GM21367 (cell line): ENCODE data around the gene PRSS33.

Experiments
- ATAC-seq: cut with Tn5 transposase; IDR thresholded peaks from one replicate; pipeline ENCODE4 v1.9.1; 2021; ENCODE audit not compliant: unreplicated experiment

The PRSS33 gene

DNA sequence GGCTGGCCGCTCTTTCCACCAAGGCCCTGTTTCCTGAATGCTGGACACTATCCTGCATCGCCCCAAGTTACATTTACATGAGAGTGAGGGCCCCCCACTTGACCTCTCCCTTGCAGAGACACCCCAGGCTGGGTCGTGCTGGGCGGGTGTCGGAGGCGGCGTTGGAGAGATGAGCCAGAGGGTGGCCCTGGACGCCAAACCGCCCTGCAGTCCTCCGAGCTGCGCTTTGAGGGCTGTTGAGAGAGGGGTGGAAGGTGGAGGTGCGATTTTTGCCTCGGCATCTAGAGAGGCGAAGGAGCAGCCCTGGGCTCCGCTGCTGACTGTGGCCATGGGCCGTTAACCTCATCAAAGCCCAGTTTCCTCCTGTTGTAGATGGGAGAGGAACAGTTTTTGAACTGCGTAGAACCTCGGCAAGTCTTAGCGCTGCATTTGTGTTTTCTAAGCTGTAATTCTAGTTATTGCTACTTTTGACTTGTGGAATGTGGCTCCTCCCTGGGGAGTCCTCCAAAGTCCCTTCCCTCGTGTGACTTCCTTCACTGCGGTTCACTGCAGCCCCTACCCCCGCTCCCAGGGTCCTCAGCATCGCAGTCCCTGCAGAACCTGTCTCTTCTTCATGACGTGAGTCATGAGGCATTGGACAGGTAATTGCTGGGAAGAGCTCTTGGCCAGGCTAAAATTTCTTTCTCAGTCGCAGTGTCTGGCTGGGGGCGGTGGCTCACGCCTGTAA, 9.3 kb downstream of the PRSS33 start:
- peak; percentile 13 for ATAC-seq

DNA sequence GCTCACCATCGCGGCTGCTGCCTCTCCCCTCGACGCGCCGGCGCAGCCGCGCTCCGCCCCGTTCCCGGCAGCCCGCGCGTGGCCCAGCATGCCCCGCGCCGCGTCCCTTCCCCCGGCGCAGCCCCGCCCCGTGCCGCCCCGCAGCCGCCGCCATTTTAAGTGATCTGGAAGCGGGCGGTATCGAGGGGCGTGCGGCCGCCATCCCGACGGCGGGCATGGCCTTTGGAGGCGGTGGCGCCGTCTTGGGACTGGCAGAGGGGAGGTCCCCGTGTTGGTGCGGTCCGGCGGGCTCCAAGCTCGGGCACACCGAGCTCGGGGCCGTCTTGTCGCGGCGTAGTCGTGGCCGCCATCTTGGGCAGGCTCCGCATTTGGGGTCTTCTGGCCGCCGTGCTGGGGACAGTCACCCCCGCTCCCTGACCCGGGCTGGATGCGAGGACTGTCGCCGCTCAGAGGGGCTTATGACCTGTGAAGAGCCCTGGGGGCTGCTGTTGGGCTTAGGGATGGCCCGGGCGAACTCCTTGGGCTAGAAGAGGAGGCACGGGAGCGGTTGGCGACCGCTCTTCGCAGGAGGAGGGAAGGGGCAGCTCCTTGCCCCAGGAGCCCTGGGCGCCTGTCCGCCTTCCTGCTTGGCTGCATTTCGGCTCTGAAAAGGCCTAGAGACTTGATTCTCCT, 10.0 kb downstream of the PRSS33 start, which contains the start of gene ELOB:
Gene ELOB, minus strand, starts transcription at position 50 of the 672 bp plus-strand sequence. Its CDS starts 41 bp downstream, at position 9.
- ATAC-seq, result peak; percentile 54

DNA sequence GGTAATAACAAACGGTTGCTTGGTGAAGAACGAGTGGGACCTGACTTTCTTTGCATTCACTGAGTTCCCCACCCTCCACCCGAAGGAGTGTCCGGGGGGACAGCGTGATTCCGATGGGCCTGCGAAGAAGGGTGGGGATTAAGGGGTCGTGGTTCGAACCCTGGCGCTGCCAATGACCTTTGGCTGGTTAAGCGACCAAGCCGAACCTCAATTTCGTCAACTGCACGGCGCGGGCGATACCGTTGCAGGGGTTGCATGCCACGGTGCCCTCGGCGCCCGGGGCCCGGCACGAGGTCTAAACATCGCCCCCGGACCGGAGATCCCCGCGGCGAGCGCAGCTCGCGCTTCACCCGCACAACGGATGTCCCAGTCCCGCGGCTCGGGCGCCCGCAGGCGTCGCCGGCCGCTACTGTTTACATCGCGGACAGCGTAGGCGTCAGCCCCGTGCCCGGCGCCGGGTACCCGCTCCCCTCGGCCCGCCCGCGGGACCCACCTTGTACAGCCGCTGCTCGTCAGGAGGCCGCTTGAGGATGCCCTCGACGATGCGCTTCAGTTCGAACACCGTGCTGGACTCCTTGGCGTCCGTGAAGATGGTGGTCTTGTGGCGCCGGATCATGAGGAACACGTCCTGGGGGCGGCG, 10.7 kb downstream of the PRSS33 start:
- peak; percentile 26 for ATAC-seq

DNA sequence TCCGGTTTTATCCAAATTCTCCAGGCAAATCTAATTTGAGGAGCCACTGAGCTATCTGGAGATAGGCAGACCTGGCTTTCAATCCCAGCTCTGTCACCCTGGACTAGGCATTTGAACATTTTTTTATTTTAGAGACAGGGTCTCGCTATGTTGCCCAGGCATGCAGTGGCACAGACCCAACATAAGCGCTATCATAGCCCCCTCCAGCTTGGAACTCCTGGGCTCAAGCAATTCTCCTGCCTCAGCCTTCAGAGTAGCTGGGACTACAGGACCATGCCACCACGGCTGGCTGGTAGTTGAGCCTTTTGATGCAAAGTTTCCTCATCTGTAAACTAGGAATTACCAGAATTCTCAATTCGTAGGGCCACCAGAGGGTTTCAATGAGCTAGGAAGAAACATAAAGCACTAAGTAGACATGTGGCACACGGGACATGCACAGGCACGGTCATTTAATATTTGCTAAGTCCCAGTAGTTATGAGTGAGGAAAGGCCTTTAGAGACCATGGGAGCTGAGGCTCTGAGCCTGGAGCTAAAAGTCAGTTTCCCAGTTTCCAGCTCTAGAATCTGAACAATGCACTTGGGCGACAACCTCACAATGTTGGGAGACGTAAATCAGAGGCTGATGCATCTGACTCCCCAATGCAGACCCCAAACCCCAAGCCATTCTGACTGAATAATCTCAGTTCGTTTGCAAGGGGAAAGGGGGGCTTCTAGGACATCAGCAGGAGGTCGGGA, 11.4 kb downstream of the PRSS33 start:
- no peak for ATAC-seq

DNA sequence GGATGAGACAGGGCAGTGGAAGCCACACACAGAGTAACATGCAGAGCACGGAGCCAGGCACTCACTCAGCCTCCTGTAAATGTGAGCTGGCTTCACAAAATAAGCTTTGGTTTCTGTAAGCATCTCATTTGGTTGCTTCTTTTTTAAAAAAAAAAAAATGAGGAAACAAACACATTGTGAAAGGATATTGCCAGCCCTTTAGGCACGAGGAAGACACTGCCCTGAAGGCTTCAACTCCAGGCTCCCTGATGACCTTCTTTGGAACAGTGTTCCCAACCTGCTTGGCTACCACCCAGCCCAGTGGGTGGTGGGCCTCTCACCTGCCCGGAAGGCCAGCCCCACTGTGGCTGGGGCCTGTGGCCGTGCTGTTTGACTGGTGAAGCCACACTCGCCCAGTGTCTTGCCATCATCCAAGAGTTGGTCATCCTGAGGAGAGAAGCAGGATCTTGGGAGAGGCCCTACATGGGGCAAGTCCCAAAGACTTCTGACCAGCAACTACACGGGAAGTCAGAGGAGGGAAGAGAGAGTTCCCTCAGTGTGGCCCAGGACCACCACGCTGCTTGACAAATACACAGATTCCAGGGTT, 12.1 kb downstream of the PRSS33 start:
- no peak for ATAC-seq

DNA sequence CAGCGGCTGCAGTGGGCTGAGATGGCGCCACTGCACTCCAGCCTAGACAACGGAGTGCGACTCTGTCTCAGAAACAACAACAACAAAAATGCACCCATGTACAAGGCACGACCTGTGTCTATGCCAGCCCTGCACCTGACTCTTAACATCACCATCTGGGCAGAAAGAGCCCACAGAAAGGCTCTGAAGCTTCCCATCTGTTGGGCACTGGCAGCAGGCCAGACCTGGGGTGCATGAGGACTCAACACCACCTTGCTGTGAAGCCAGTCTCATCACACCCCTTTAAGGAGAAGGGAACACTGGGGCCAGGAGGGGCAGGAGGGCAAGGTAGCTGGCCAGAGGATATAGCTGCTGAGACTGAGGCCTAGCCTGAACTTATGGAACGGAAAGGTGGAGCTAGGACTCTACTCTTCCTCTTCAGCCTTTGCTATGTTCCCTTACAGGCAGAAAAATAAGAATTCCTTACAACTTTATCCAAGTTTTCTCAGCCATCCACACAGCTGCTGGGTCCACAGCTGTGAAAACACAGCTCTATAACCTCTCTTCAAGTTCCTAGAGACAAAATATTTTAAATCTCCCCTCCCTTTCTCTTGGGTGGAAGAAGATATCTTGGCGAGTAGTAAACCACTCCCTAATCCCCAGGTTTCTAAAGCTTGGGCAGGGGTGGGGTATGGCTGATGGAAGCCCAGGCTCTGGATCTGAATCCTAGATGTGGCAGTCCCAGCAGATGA, 13.0 kb downstream of the PRSS33 start:
- ATAC-seq, result no peak

DNA sequence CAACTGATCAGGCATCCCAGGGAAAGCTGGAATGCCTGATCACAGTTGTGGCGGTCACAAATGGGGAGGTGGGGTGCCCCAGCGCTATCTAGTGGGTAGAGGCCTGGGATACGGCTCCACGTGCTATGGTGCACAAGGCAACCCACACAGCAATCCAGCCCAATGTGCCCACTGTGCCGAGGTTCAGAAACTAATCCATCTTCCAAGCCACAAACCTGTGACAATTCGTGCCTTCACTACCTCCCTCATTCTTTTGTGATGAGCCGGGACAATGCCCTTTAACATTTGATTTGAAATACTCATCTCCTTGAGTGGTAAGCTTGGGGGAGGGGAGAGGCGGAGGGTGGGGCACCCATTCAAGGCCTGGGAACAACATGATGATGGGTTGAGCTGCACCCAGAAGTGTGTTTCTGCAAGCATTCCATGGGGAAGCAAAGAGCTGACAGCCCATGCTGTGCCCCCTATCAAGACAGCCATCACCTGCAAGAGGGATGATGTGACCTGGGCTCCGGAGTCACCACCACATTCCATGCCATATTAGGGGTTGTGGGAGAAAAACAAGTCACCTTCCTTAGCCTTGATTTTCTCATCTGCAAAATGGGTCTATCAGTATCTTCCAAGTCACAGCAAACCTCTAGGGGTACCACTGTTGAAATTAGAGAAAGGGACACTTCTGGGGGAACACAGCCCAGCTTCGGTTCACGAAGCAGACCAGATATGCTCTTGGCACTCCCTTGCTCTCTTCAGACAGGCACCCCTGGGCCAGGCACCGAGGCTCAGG, 14.0 kb downstream of the PRSS33 start:
- no peak for ATAC-seq

DNA sequence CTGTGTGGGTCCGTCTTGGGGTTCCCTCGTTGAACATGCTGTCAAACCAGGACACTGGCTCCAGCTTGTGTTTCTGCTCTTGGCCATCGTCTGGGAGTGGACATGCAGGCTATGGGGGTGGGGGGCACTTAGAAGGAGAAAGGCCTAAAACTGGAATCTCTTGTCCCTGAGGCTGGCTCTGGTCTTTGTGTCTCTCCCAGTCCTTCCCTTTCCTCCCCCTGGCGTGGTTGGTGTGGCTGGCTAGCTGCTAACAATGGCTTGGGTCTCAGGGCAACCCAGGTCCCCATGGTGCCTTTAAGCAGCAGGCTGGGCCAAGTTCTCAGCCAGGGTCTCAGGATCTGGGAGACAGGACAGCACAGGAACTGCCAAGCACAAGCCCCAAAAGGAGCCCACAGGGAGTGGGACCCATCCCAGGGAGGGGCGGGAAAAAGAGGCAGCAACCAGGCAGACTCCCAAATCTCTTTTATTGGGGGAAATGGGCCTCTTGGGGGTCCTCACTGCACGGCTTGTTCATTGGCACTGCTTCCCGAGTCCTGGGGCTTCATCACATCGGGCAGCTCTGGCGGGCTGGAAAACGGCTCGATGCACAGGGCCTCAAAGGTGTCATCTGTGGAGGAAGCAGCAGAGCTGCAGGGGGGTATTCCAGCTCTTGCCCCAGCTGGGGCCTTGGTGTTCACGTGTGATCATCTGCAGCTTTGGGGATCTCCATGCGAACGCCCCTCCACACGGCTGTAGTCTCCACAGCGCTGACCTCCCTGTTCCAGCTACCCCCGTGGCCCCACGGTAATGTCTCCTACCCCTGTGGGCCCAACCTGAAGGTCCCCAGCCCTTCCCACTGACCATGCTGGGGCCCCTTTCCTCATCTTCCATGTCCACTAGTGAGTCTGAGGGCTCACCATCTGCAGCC, 15.6 kb downstream of the PRSS33 start:
- ATAC-seq, result no peak

DNA sequence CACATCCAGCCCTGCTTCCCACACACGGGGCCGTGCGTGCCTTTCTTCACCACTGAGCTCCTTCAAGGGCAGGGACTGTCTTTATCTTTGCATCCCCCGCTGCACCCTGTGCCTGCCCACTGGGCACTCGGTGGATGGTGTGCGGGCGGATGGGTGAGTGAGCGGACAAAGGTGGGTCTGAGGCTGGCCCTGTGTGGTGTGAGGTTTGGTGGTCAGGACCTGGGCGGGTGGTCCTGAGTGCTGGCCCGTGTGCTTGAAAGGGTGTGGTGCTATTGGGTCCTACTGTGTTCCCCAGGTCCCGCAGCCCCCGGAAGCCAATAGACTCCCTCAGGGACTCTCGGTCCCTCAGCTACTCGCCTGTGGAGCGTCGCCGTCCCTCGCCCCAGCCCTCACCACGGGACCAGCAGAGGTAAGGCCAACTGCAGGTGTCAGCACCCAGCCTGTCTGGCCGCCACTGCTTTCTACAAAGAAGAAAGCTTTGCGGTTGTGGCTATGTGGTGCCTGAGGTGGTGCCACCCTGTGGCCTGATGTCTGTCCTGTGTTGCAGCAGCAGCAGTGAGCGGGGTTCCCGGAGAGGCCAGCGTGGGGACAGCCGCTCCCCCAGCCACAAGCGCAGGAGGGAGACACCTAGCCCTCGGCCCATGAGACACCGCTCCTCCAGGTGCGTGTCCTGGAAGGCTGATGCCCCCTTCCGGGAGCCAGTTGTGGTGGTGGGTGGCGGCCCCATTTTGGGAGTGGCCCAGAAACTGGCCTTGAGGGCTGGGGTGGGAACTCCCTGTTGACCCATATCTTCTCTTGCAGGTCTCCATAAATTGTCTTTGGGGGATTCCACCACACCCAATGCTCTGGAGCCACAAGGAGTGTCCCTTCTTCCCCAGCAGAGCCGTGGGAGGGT, 17.1 kb downstream of the PRSS33 start:
- ATAC-seq, result no peak

DNA sequence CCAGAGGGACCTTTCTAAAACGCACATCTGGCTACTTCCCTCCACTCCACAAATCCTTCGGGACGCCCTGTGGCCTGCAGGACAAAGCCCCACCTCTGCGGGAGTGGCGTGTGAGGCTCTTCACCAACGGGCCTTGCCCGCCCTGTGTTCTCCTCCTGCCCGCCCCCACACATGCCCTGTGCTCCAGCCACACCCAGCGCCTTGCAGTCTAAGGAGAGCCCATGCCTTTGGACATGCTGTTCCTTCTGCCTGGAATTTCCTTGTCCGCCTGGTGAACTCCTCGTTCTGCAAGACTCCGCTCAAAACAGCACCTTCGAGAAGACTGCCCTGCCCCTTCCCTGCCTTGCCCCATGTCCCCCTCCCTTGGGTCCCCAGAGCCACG, 17.7 kb downstream of the PRSS33 start:
- no peak for ATAC-seq

DNA sequence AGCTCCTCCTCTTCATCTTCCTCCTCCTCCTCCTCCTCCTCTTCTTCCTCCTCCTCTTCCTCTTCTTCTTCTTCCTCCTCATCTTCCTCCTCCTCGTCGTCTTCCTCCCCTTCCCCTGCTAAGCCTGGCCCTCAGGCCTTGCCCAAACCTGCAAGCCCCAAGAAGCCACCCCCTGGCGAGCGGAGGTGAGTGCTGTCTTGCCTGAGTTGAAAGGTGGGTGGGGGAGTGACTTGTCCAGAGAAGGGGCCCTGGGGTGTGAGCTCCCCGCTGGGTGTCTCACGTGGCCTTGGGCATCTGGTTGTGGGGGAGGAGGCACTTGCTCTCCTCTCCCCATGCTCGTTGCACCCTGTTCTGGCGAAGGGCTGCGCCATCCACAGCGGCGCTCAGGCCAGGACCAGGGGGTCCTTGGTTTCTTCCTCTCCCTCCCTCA, 18.2 kb downstream of the PRSS33 start:
- ATAC-seq, result no peak

DNA sequence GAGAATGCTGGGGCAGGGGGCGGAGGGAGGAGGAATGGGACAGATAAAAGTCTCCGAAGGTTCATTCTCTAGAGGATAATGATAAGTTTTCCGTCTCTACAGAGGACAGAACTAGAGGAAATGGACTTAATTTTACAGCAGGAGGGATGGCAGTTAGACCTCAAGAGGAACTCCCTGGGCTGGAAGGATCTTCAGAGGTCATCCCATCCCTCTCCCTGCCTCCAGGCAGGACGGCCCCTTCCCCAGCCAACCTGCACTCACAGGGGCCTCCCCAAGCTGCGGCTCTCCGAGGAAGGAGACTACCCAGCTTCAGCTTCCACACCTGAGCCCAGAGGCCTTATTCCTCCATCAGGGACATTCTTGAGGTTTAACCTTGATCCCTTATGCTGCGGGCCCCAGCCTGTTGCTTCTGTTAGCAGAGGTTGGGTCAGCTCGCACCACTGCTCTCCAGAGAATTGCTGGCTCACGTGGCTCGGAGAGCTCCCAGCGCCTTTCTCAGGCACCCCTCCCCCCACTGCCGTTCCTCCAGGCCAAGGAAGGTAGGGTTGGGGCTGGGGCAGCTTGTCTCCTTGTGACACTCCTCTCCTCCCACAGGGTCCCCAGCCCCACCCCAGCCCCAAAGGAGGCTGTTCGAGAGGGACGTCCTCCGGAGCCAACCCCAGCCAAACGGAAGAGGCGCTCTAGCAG, 18.8 kb downstream of the PRSS33 start:
- ATAC-seq, result no peak

DNA sequence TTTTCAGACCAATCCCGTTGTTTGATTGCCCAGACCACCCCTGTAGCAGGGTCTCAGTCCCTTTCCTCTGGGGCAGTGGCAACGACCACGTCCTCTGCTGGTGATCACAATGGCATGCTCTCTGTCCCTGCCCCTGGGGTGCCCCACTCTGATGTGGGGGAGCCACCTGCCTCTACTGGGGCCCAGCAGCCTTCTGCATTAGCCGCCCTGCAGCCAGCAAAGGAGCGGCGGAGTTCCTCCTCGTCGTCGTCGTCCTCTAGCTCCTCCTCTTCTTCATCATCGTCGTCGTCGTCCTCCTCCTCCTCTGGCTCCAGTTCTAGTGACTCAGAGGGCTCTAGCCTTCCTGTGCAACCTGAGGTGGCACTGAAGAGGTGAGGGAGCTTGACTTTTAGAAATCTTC, 19.5 kb downstream of the PRSS33 start:
- no peak for ATAC-seq

DNA sequence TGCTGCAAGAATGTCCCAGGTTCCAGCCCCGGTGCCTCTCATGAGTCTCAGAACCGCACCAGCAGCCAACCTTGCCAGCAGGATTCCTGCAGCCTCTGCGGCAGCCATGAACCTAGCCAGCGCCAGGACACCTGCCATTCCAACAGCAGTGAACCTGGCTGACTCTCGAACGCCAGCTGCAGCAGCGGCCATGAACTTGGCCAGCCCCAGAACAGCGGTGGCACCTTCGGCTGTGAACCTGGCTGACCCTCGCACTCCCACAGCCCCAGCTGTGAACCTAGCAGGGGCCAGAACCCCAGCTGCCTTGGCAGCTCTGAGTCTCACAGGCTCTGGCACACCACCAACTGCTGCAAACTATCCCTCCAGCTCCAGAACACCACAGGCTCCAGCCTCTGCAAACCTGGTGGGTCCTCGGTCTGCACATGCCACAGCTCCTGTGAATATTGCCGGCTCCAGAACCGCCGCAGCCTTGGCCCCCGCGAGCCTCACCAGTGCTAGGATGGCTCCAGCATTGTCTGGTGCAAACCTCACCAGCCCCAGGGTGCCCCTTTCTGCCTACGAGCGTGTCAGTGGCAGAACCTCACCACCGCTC, 20.1 kb downstream of the PRSS33 start:
- no peak for ATAC-seq

DNA sequence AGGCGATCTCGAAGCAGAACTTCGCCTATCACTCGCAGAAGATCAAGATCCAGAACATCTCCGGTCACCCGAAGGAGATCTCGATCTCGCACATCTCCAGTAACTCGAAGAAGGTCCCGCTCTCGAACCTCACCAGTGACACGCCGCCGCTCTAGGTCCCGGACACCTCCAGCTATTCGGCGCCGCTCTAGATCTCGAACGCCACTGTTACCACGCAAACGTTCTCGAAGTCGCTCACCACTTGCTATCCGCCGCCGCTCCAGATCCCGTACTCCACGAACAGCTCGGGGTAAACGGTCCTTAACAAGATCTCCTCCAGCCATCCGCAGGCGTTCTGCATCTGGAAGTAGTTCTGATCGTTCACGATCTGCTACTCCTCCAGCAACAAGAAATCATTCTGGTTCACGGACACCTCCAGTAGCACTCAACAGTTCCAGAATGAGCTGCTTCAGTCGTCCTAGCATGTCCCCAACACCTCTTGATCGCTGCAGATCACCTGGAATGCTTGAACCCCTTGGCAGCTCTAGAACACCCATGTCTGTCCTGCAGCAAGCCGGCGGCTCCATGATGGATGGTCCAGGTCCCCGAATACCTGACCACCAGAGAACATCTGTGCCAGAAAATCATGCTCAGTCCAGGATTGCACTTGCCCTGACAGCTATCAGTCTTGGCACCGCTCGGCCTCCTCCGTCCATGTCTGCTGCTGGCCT, 20.8 kb downstream of the PRSS33 start:
- no peak for ATAC-seq
